ENCODE results near the gene BTBD9.

BTBD9 gene

GRCh38 chr6:38572186-38572813 is 67.4 kb downstream of the BTBD9 start:
- H3K27ac Mint-ChIP-seq, result peak overlapping the region; percentile 88
- peaks cover 17% of the 10 kb centered on the region for H3K4me1 Mint-ChIP-seq (ENCODE audit: low read depth)
- no peaks in the 10 kb centered on the region for H3K9me3 Mint-ChIP-seq
- H3K4me3 Mint-ChIP-seq, result peak overlapping the region; percentile 57
- H3K27me3 Mint-ChIP-seq (ENCODE audit: low read depth), result no peaks in the 10 kb centered on the region
- peaks cover 8% of the 10 kb centered on the region for H3K36me3 Mint-ChIP-seq (ENCODE audit: low read depth)

- no peaks in the 10 kb centered on the region for H3K9me3 Mint-ChIP-seq
- peaks cover 17% of the 10 kb centered on the region for H3K4me1 Mint-ChIP-seq (ENCODE audit: low read depth)
- H3K27me3 Mint-ChIP-seq (ENCODE audit: low read depth), result no peaks in the 10 kb centered on the region
- peaks cover 4% of the 10 kb centered on the region for H3K36me3 Mint-ChIP-seq (ENCODE audit: low read depth)
- H3K4me3 Mint-ChIP-seq, result peak overlapping the region; percentile 57
- H3K27ac Mint-ChIP-seq, result peak overlapping the region; percentile 88
Measured at GRCh38 chr6:38571721-38572120, 68.0 kb downstream of the BTBD9 start.

GRCh38 chr6:38570750-38571149 is 69.0 kb downstream of the BTBD9 start:
- Mint-ChIP-seq H3K9me3 (no peaks in the 10 kb centered on the region), H3K27ac (no peak overlapping the region), H3K27me3 (ENCODE audit: low read depth) (no peaks in the 10 kb centered on the region), H3K4me3 (no peak overlapping the region), H3K4me1 (ENCODE audit: low read depth) (peaks cover 17% of the 10 kb centered on the region), H3K36me3 (ENCODE audit: low read depth) (peaks cover 4% of the 10 kb centered on the region)

GRCh38 chr6:38567436-38567835 is 72.3 kb downstream of the BTBD9 start:
- Mint-ChIP-seq H3K4me1 (ENCODE audit: low read depth) (peaks cover 12% of the 10 kb centered on the region), H3K27me3 (ENCODE audit: low read depth) (no peaks in the 10 kb centered on the region), H3K27ac (no peak overlapping the region), H3K36me3 (ENCODE audit: low read depth) (peaks cover 2% of the 10 kb centered on the region), H3K4me3 (no peak overlapping the region), H3K9me3 (no peaks in the 10 kb centered on the region)

- Mint-ChIP-seq H3K9me3 (no peaks in the 10 kb centered on the region), H3K4me1 (ENCODE audit: low read depth) (peaks cover 3% of the 10 kb centered on the region), H3K4me3 (no peak overlapping the region), H3K27ac (no peak overlapping the region), H3K27me3 (ENCODE audit: low read depth) (peaks cover 3% of the 10 kb centered on the region), H3K36me3 (ENCODE audit: low read depth) (no peaks in the 10 kb centered on the region)
Measured at GRCh38 chr6:38566295-38567030, 73.3 kb downstream of the BTBD9 start.

- Mint-ChIP-seq H3K4me3 (no peak overlapping the region), H3K4me1 (ENCODE audit: low read depth) (no peaks in the 10 kb centered on the region), H3K9me3 (no peaks in the 10 kb centered on the region), H3K27ac (no peak overlapping the region), H3K27me3 (ENCODE audit: low read depth) (peaks cover 3% of the 10 kb centered on the region), H3K36me3 (ENCODE audit: low read depth) (no peaks in the 10 kb centered on the region)
Measured at GRCh38 chr6:38564301-38564700, 75.4 kb downstream of the BTBD9 start.

- Mint-ChIP-seq H3K27ac (no peak overlapping the region), H3K9me3 (no peaks in the 10 kb centered on the region), H3K27me3 (ENCODE audit: low read depth) (no peaks in the 10 kb centered on the region), H3K4me3 (no peak overlapping the region), H3K4me1 (ENCODE audit: low read depth) (no peaks in the 10 kb centered on the region), H3K36me3 (ENCODE audit: low read depth) (no peaks in the 10 kb centered on the region)
Measured at GRCh38 chr6:38555606-38556005, 84.1 kb downstream of the BTBD9 start.

- H3K36me3 Mint-ChIP-seq (ENCODE audit: low read depth), result no peaks in the 10 kb centered on the region
- H3K4me1 Mint-ChIP-seq (ENCODE audit: low read depth), result no peaks in the 10 kb centered on the region
- no peak overlapping the region for H3K27ac Mint-ChIP-seq
- no peaks in the 10 kb centered on the region for H3K27me3 Mint-ChIP-seq (ENCODE audit: low read depth)
- no peaks in the 10 kb centered on the region for H3K9me3 Mint-ChIP-seq
- no peak overlapping the region for H3K4me3 Mint-ChIP-seq
Measured at GRCh38 chr6:38554700-38555413, 84.9 kb downstream of the BTBD9 start.

GRCh38 chr6:38554014-38554413 is 85.7 kb downstream of the BTBD9 start:
- no peaks in the 10 kb centered on the region for H3K36me3 Mint-ChIP-seq (ENCODE audit: low read depth)
- H3K9me3 Mint-ChIP-seq, result no peaks in the 10 kb centered on the region
- no peaks in the 10 kb centered on the region for H3K4me1 Mint-ChIP-seq (ENCODE audit: low read depth)
- no peaks in the 10 kb centered on the region for H3K27me3 Mint-ChIP-seq (ENCODE audit: low read depth)
- no peak overlapping the region for H3K4me3 Mint-ChIP-seq
- no peak overlapping the region for H3K27ac Mint-ChIP-seq

- Mint-ChIP-seq H3K27ac (no peak overlapping the region), H3K27me3 (ENCODE audit: low read depth) (no peaks in the 10 kb centered on the region), H3K36me3 (ENCODE audit: low read depth) (no peaks in the 10 kb centered on the region), H3K4me3 (no peak overlapping the region), H3K9me3 (no peaks in the 10 kb centered on the region), H3K4me1 (ENCODE audit: low read depth) (no peaks in the 10 kb centered on the region)
Measured at GRCh38 chr6:38552121-38552520, 87.6 kb downstream of the BTBD9 start.

GRCh38 chr6:38549795-38550194 is 89.9 kb downstream of the BTBD9 start:
- no peak overlapping the region for H3K27ac Mint-ChIP-seq
- no peaks in the 10 kb centered on the region for H3K27me3 Mint-ChIP-seq (ENCODE audit: low read depth)
- no peaks in the 10 kb centered on the region for H3K4me1 Mint-ChIP-seq (ENCODE audit: low read depth)
- no peaks in the 10 kb centered on the region for H3K36me3 Mint-ChIP-seq (ENCODE audit: low read depth)
- H3K9me3 Mint-ChIP-seq, result no peaks in the 10 kb centered on the region
- no peak overlapping the region for H3K4me3 Mint-ChIP-seq

- peaks cover 2% of the 10 kb centered on the region for H3K36me3 Mint-ChIP-seq (ENCODE audit: low read depth)
- no peak overlapping the region for H3K4me3 Mint-ChIP-seq
- no peaks in the 10 kb centered on the region for H3K27me3 Mint-ChIP-seq (ENCODE audit: low read depth)
- H3K4me1 Mint-ChIP-seq (ENCODE audit: low read depth), result no peaks in the 10 kb centered on the region
- H3K27ac Mint-ChIP-seq, result no peak overlapping the region
- no peaks in the 10 kb centered on the region for H3K9me3 Mint-ChIP-seq
Measured at GRCh38 chr6:38549180-38549579, 90.5 kb downstream of the BTBD9 start.

GRCh38 chr6:38543022-38543421 is 96.7 kb downstream of the BTBD9 start:
- H3K4me3 Mint-ChIP-seq, result no peak overlapping the region
- H3K36me3 Mint-ChIP-seq (ENCODE audit: low read depth), result peaks cover 2% of the 10 kb centered on the region
- no peaks in the 10 kb centered on the region for H3K4me1 Mint-ChIP-seq (ENCODE audit: low read depth)
- no peaks in the 10 kb centered on the region for H3K9me3 Mint-ChIP-seq
- no peaks in the 10 kb centered on the region for H3K27me3 Mint-ChIP-seq (ENCODE audit: low read depth)
- H3K27ac Mint-ChIP-seq, result no peak overlapping the region

GRCh38 chr6:38542031-38542430 is 97.7 kb downstream of the BTBD9 start:
- no peak overlapping the region for H3K27ac Mint-ChIP-seq
- peaks cover 2% of the 10 kb centered on the region for H3K36me3 Mint-ChIP-seq (ENCODE audit: low read depth)
- H3K9me3 Mint-ChIP-seq, result no peaks in the 10 kb centered on the region
- H3K27me3 Mint-ChIP-seq (ENCODE audit: low read depth), result no peaks in the 10 kb centered on the region
- no peak overlapping the region for H3K4me3 Mint-ChIP-seq
- no peaks in the 10 kb centered on the region for H3K4me1 Mint-ChIP-seq (ENCODE audit: low read depth)

- H3K36me3 Mint-ChIP-seq (ENCODE audit: low read depth), result peaks cover 6% of the 10 kb centered on the region
- H3K4me1 Mint-ChIP-seq (ENCODE audit: low read depth), result peaks cover 2% of the 10 kb centered on the region
- H3K27ac Mint-ChIP-seq, result no peak overlapping the region
- H3K4me3 Mint-ChIP-seq, result no peak overlapping the region
- H3K9me3 Mint-ChIP-seq, result peaks cover 19% of the 10 kb centered on the region
- H3K27me3 Mint-ChIP-seq (ENCODE audit: low read depth), result no peaks in the 10 kb centered on the region
Measured at GRCh38 chr6:38533064-38533463, 106.7 kb downstream of the BTBD9 start.

Measured in T-helper 1 cell treated with Interleukin-12 subunit alpha and Interleukin-12 subunit beta and Interleukin-4 antibody, amounts not matched to agents 30 μg/mL and 1 μg/mL, for 36 hours (primary cell).